ENCODE data around the gene NDUFAB1.
A peak's percentile ranks its signal among the peaks of the same experiment; 100 is the strongest.
"Not testable (repeated sequence)": the region's sequence is repeated elsewhere in the genome, so short reads cannot be mapped to it uniquely, and the experiment has no call there.

NDUFAB1 gene

DNA sequence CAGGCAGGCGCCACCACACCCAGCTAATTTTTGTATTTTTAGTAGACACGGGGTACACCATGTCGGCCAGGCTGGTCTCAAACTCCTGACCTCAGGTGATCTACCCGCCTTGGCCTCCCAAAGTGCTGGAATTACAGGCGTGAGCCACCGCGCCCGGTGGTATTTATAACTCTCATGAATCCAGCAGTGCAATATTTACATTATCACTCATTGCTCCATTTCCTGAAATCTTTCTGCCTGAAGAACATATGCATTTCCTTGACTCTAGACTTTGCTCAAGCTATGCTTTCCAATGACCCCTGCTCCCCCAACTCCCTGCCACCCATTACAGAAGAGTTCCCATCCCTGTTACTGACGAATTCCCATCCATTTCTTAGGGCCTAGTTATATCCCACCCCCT is 19.7 kb upstream of the NDUFAB1 start:
- no peak overlapping the region for H3K9ac ChIP-seq
- no peaks in the 10 kb centered on the region for H3K9me3 ChIP-seq
- H3K27me3 ChIP-seq, result no peaks in the 10 kb centered on the region
- no peak for TF ChIP-seq Cebpa-rat (IDR thresholded peaks at IDR 0.05)
- no peaks in the 10 kb centered on the region for H3K4me1 ChIP-seq
- H3K36me3 ChIP-seq, result peaks cover 95% of the 10 kb centered on the region
- no peak overlapping the region for H3K27ac ChIP-seq
- H4K20me1 ChIP-seq, result no peaks in the 10 kb centered on the region
- H3K4me2 ChIP-seq, result no peak overlapping the region
- H3K4me3 ChIP-seq, result no peak overlapping the region

- Histone ChIP-seq H3K4me1 (no peaks in the 10 kb centered on the region), H3K9me3 (no peaks in the 10 kb centered on the region), H3K4me3 (no peak overlapping the region), H3K27ac (no peak overlapping the region), H3K9ac (no peak overlapping the region), H4K20me1 (no peaks in the 10 kb centered on the region), H3K36me3 (peaks cover 93% of the 10 kb centered on the region), H3K4me2 (no peak overlapping the region), H3K27me3 (no peaks in the 10 kb centered on the region)
- no peak for TF ChIP-seq Cebpa-rat (IDR thresholded peaks at IDR 0.05)
Measured at GRCh38 chr16:23611936-23612335, 15.8 kb upstream of the NDUFAB1 start.

DNA sequence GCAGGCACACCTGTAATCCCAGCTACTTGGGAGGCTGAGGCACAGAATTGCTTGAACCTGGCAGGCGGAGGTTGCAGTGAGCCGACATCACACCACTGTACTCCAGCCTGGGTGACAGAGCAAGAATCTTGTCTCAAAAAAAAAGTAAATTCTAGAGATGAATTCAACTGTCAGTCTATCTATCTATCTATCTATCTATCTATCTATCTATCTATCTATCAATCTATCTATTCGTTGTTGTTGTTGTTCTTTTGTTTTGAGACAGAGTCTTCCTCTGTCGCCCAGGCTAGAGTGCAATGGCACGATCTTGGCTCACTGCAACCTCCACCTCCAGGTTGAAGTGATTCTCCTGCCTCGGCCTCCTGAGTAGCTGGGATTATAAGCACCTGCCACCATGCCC is 14.8 kb upstream of the NDUFAB1 start:
- not testable (repeated sequence) for H3K4me2 ChIP-seq, H3K9ac ChIP-seq, H3K27ac ChIP-seq, H3K4me3 ChIP-seq, H3K27me3 ChIP-seq, H3K4me1 ChIP-seq, H3K9me3 ChIP-seq, H4K20me1 ChIP-seq
- H3K36me3 ChIP-seq, result peaks cover 93% of the 10 kb centered on the region

- no peak overlapping the region for H3K4me2 ChIP-seq
- TF ChIP-seq Cebpa-rat (IDR thresholded peaks at IDR 0.05), result no peak
- H3K27ac ChIP-seq, result no peak overlapping the region
- H3K9me3 ChIP-seq, result no peaks in the 10 kb centered on the region
- no peaks in the 10 kb centered on the region for H4K20me1 ChIP-seq
- no peaks in the 10 kb centered on the region for H3K4me1 ChIP-seq
- no peak overlapping the region for H3K9ac ChIP-seq
- no peak overlapping the region for H3K4me3 ChIP-seq
- H3K27me3 ChIP-seq, result no peaks in the 10 kb centered on the region
- peaks cover 93% of the 10 kb centered on the region for H3K36me3 ChIP-seq
Measured at GRCh38 chr16:23609929-23610328, 13.8 kb upstream of the NDUFAB1 start.

DNA sequence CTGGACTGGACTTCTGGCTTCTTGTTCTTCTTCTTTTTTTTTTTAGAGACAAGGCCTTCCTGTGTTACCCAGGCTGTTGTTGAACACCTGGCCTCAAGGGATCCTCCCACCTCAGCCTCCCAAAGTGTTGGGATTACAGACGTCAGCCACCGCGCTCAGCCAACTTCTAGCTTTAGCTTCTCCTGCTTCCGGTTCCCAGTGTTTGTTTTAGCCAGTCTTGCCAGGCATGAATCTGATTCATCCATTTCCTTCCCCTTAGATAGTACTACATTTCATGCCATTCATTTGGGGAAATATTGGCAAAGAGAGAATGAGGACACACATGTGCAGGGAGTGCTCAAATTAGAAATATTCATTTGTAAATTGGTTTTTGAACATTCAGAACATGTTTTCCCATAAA is 12.1 kb upstream of the NDUFAB1 start:
- peaks cover 96% of the 10 kb centered on the region for H3K36me3 ChIP-seq
- TF ChIP-seq Cebpa-rat (IDR thresholded peaks at IDR 0.05), result no peak
- no peaks in the 10 kb centered on the region for H3K27me3 ChIP-seq
- no peaks in the 10 kb centered on the region for H3K9me3 ChIP-seq
- H3K4me1 ChIP-seq, result no peaks in the 10 kb centered on the region
- no peak overlapping the region for H3K4me3 ChIP-seq
- no peak overlapping the region for H3K4me2 ChIP-seq
- H4K20me1 ChIP-seq, result no peaks in the 10 kb centered on the region
- H3K27ac ChIP-seq, result no peak overlapping the region
- no peak overlapping the region for H3K9ac ChIP-seq

DNA sequence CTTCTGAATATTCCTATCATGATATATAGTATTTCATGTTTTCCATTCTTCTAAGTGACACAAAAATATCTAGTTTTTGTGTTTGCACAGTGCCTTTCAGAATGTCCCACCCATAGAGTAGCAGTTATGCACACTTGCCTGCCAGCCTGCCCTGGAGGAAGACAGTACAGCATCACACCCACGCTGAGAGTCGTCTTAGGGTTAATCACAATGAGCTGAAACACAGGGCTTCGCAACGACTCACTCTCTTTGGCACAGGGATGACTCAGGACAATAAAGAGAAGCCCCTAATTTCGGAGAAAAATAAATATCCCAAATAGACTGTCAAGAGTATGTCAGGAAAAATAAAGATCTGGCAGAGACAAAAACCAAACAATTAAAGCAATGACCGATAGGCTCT is 11.6 kb upstream of the NDUFAB1 start:
- Histone ChIP-seq H4K20me1 (no peaks in the 10 kb centered on the region), H3K9ac (no peak overlapping the region), H3K27ac (no peak overlapping the region), H3K27me3 (no peaks in the 10 kb centered on the region), H3K9me3 (no peaks in the 10 kb centered on the region), H3K4me1 (no peaks in the 10 kb centered on the region), H3K4me2 (no peak overlapping the region), H3K4me3 (no peak overlapping the region), H3K36me3 (peaks cover 96% of the 10 kb centered on the region)
- TF ChIP-seq Cebpa-rat (IDR thresholded peaks at IDR 0.05), result no peak

- peaks cover 37% of the 10 kb centered on the region for H4K20me1 ChIP-seq
- no peak overlapping the region for H3K9ac ChIP-seq
- no peak overlapping the region for H3K4me3 ChIP-seq
- H3K4me2 ChIP-seq, result no peak overlapping the region
- peaks cover 41% of the 10 kb centered on the region for H3K36me3 ChIP-seq
- no peak for TF ChIP-seq Cebpa-rat (IDR thresholded peaks at IDR 0.05)
- H3K4me1 ChIP-seq, result peaks cover 14% of the 10 kb centered on the region
- H3K9me3 ChIP-seq, result no peaks in the 10 kb centered on the region
- no peak overlapping the region for H3K27ac ChIP-seq
- no peaks in the 10 kb centered on the region for H3K27me3 ChIP-seq
Measured at GRCh38 chr16:23597003-23597756, 1.1 kb upstream of the NDUFAB1 start.

- Histone ChIP-seq H3K27ac (peak overlapping the region; percentile 88), H3K9me3 (no peaks in the 10 kb centered on the region), H3K36me3 (peaks cover 41% of the 10 kb centered on the region), H3K27me3 (no peaks in the 10 kb centered on the region), H3K9ac (peak overlapping the region; percentile 94), H4K20me1 (peaks cover 55% of the 10 kb centered on the region), H3K4me1 (peaks cover 14% of the 10 kb centered on the region), H3K4me2 (peak overlapping the region; percentile 97), H3K4me3 (peak overlapping the region; percentile 96)
- TF ChIP-seq Cebpa-rat (IDR thresholded peaks at IDR 0.05), result no peak
Measured at GRCh38 chr16:23595246-23595950, 718 bp downstream of the NDUFAB1 start.

DNA sequence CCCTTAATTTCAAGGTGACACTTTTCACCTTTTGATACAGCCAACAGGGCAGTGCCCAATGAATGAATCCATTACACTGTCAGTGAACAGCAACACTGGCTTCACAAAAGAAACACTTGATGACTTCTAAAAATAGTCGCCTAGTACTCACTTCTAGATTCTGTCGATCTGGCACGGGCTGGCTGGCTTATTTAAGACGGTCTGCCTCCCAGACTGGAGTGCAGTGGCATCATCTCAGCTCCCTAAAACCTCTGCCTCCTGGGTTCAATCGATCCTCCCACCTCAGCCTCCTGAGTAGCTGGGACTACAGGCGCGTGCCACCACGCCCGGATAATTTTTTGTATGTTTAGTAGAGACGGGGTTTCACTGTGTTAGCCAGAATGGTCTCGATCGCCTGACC is 1.9 kb downstream of the NDUFAB1 start:
- Histone ChIP-seq H3K4me2 (peak overlapping the region; percentile 97; the same call in 1 of the 2 replicates), H4K20me1 (peaks cover 67% of the 10 kb centered on the region), H3K27ac (no peak overlapping the region), H3K36me3 (peaks cover 52% of the 10 kb centered on the region), H3K9me3 (no peaks in the 10 kb centered on the region), H3K27me3 (no peaks in the 10 kb centered on the region), H3K9ac (no peak overlapping the region; the same call in 1 of the 2 replicates), H3K4me3 (no peak overlapping the region), H3K4me1 (peaks cover 14% of the 10 kb centered on the region)
- no peak for TF ChIP-seq Cebpa-rat (IDR thresholded peaks at IDR 0.05)

- no peak overlapping the region for H3K27ac ChIP-seq
- no peak for TF ChIP-seq Cebpa-rat (IDR thresholded peaks at IDR 0.05)
- no peak overlapping the region for H3K4me2 ChIP-seq
- no peaks in the 10 kb centered on the region for H3K27me3 ChIP-seq
- H3K9me3 ChIP-seq, result no peaks in the 10 kb centered on the region
- no peak overlapping the region for H3K9ac ChIP-seq
- peaks cover 99% of the 10 kb centered on the region for H4K20me1 ChIP-seq
- H3K4me3 ChIP-seq, result no peak overlapping the region
- H3K4me1 ChIP-seq, result peaks cover 11% of the 10 kb centered on the region
- H3K36me3 ChIP-seq, result peaks cover 92% of the 10 kb centered on the region
Measured at GRCh38 chr16:23590181-23590580, 5.9 kb downstream of the NDUFAB1 start.

Data from BLaER1 (cell line).